T-helper 2 cell (primary cell): ENCODE results near the gene TUBGCP3.
"Not testable (repeated sequence)": the region's sequence is repeated elsewhere in the genome, so short reads cannot be mapped to it uniquely, and the experiment has no call there.

Experiments used
- DNase-seq, 5 experiments: peaks; one replicate each; pipeline versions ENCODE4 v3.0.0 to v3.0.0-alpha.2; 2012 to 2022

Gene TUBGCP3

DNA sequence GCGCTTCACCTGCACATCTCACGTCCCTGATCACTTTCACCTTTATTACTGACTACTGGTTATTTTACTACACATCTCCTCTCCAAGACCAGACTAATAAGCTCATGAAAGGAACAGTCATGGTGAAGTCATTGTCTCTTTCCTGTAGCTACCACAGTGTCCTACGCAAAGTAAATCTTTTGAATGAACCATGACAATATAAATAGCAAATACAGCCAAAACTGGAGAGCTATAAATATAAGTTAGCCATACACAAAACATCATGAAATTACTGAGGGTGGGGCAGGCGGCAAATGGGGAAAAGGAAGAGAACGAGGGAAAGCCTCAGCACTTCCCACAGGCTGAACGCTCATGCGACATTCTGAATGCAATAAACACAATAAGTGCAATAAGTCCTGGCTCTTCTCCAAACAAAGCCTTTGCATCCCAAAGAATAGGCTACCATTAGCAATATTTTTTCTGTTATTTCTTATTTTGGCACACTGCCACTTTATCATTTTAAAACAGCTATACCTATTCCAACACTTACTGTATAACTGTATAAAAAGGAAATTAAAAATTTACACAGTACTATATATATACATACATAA is 62.5 kb downstream of the TUBGCP3 start:
- DNase-seq: no peak

DNA sequence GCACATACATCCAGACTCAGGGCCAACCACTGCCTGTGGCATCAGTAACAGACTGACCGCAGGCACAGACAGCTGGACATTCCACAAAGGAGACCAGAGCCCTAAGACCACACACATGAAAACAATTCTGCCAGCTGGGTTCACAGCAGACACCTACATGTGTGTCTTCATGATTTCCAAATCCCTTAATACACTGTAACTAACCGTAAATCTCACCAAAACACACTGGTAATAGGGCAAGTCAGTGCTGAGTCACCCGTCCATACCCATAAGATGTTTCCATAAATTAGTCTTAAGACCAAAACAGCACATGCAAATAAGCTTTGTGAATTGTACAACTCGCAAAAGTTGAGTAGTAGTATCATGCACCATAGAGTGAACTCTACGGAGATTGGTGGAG is 65.4 kb downstream of the TUBGCP3 start:
- DNase-seq: no peak

DNA sequence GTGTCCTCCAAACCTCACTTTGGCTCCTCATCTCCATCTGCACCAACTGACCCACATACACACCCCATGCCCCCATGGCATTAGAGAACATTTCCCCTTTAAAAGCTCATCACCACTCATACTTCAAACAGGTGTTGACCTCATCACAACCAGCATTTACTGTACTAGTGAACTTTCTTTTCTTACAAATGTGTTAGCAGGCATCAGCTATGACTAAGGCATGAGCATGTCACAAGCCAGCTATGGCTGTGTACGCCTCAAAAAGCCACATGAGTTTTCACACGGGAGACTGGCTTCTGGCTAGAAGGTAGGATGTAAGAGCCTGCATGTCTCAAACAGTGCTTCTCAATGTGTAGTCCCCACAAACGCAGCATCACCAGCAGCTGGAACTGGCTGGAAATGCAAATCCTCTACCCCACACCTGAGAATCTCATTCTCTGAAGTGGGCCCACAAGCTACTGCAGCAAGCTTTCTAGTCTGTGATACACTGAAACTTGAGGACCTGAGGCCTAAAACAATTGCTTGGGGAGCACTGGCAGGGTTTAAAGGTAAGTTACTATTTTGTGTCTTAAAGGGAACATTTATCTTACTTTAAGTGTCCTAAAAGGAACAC is 66.8 kb downstream of the TUBGCP3 start:
- no peak for DNase-seq

DNA sequence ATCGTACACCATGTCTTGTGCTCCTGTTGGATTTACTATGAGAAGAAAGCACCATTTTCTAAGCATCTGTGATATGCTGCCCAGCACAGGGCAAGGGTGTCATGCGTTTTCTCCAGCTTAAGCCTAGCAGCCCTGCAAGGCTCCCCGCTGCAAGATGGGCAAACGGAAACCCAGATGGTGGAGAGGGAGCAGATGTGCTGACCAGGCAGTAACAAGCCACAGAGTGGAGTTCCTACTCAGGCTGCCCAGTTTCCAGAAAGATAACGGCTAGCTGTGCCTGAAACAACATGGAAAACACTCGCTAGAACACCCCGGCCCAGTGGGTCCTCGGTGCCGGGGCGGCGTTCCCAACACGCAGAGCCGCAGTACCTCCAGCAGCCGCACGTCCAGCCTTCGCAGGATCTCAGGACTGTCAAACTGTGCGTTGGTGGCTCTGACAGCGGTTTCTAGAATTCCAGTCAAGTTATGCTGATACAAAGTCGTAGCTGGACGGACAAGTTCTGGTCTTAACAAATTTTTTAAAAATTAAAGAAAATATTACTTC is 68.4 kb downstream of the TUBGCP3 start:
- DNase-seq: no peak

DNA sequence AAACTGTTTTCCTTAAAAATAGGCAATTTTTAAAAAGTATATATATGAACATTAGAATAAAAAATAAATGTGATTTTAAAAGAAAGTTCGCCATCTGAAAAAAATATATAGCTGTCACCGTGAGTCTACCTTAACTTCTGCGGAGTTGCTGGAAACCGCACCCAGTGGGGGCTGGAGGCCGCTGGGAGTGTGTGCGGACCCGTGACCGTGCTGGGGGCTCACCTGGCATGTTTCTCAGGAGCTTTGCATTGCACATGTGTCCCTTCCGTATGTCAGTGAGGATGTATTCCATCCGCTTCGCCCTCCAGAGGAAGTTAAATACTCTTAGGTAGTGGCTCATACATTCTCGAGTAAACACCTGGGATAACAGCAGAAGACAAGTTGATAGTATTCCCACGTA is 71.7 kb downstream of the TUBGCP3 start:
- DNase-seq: no peak

DNA sequence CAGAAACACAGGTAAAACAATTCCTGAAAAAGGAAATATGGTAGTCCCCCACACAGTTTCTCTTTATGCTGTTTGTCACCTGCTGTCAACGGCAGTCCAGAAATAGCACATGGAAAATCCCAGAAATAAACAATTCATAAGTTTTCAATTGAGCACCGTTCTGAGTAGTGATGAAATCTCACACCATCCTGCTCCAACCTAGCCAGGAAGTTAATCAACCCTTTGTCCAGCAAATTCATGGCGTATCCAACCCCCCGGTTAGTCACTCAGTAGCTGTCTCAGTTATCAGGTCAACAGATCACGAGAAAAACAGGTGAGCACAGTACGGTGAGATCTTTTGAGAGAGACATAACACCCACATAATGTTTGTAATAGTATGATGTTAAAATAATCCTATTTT is 74.2 kb downstream of the TUBGCP3 start:
- no peak for DNase-seq

DNA sequence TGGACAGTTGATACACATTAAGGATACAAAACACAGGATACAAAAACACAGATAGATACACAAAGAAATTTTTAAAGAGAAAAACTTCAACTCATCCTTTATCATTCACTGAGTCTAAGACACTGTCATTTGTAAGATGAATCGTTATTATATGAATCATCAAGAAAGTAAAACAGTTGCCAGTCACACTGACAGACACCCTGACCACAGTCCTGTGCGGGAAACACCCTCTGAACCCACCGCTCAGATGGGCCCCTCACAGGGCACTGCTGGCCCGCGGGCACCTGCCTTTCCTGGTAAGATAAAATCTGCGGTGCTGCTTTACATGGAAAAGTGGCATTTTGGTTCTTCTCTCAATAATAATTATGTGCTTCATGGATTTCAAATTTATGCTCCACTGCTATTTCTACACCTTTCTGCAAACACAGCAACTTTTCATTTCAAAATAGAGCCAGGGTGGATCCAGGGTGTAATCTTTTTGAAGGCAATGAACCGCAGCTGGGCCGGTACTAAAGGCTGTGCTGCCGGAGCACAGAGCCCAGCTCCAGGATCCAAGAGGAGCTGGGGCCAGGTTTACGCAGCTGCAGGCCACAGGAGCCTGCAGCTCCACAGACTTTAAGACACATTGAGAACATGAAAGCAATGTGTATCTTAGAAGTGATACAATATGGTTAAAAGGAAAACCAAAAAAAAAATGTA is 76.8 kb downstream of the TUBGCP3 start:
- DNase-seq: peak in 1 of 5 experiments; percentile 44

DNA sequence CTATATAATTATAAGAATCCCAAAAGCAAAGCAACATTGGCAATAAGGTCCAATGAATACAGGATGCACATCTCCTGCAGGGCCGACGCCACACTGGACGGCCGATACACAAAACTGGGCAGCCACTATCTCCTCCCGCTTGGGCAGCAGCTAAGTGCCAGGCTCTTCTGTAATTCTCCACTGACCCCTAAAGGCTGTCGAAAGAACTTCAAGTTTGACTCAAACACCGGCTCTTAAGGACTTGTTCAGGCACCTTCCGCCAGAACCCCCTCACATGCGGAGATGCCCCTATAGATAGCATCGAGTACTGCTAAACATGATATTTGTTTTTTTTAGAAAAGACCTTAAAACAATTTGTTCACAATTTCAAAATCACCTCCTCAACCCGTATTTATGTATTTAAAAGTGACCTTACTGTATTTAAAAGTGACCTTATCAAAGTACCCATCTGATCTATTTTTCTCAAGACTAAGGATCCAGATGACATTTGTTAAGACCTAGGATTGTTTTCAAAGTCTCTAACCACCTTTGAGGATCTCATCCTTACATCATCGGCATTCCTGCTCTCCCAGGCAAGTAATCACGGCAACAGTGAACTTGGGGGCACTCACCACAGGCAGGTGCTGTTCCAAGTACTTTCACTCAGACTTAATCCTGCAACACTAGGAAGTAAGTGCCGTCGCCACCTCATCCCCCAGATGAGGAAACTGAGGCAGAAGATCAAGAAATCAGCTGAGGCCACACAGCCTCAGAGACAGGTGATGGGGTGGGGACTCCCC is 77.8 kb downstream of the TUBGCP3 start:
- peak in 1 of 5 experiments; percentile 20 for DNase-seq

DNA sequence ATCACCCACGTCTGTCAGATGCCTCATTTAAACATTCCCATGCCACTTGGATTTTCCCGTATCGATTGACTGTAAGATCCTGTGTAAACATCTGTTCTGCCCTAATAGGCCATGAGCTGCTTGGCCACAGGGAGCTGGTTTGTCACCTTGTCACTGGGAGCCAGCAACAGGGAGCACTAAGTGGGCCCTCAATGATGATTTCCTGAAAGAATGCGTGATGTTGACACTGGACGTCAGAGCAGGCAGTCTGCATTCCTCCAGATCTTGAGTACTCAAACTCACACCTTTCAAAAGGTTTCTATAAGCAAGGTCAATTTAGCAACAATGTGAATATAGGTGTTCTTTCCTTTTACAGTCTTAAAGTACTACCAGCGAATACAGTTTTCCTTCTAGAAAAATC is 78.8 kb downstream of the TUBGCP3 start:
- DNase-seq: no peak

DNA sequence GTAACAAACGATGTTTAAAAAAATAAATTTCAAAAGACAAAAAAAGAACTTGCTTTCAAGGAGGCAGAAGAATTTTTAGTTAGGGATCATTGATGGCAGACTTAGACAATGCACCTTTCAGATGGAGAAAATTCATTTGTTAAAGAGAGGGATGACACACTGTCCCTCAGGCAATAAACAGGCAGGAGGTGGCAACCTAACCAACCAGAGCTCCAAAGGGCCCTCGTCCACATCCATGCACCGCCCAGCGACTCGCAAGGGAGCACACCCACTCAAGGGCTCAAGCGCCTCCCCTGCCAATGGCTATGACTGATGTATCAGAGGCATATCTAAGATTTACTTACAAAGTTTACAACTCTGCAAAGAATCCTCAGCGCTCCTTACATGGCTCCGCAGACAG is 81.9 kb downstream of the TUBGCP3 start:
- no peak for DNase-seq

DNA sequence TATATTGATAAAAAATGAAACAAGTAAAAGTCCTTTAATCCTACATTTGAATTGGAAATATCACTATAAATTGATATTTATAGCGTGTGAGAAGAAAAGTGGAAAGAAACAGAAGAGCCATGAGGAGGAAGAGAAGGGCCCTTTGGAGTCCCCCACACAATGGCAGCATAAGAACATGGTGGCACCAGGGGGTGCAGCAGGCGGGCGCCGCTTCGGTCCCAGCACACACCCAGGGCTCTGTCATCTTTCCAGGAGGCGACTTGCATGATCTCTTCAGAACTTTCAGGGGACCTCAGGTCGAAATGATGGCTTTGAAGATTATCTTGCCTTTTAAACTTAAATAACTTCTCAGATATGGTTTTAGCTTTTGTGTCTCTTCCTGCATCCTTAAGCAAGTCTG is 91.8 kb downstream of the TUBGCP3 start:
- DNase-seq: no peak

DNA sequence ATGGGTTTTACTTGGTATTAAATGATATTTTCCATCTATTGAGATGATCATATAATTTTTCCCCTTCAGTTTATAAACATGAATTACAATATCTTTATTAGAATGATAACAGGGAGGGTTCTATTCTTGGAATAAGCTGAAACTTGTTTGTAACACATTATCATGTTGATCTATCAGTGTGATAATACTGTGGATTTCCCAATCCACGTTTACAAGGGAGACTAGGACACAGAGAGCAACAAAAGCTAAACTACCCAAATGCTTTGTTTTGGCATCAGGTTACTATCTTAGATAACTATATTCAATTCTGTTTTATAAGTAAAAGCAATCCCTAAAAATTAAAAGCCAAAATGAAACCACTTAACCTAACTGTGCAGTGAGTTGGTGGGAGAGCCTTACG is 92.5 kb downstream of the TUBGCP3 start:
- DNase-seq: no peak

DNA sequence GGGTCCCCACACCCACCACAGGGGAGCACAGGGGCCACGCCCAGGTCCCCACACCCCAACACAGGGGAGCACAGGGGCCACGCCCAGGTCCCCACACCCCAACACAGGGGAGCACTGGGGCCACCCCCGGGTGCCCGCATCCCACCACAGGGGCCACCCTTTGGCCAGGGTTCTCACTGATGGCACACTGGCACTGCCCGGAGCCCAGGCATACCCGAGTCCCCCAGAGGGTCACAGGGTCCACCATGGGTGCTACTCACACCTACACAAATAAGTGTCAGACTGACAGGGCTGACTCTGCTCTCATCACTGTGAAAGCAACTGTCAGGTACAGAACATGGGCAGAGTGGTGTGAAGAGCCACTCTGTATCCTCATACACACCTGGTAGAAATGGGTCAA is 98.8 kb downstream of the TUBGCP3 start:
- no peak for DNase-seq

DNA sequence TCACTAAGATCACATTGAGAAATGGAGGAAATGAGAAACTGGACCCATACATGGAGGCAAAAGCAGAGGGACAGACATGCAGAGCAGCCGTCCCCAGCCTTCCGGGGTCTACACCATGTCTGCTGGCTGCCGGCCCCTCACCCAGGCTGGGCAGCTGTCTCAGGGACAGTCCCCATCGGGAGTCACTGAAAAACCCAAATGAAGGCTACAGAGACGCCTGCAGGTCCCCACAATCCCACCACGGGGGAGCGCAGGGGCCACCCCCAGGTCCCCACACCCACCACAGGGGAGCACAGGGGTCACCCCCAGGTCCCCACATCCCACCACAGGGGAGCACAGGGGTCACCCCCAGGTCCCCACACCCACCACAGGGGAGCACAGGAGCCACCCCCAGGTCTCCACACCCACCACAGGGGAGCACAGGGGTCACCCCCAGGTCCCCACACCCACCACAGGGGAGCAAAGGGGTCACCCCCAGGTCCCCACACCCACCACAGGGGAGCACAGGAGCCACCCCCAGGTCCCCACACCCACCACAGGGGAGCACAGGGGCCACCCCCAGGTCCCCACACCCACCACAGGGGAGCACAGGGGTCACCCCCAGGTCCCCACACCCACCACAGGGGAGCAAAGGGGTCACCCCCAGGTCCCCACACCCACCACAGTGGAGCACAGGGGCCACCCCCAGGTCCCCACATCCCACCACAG is 99.5 kb downstream of the TUBGCP3 start:
- DNase-seq: not testable (repeated sequence)

DNA sequence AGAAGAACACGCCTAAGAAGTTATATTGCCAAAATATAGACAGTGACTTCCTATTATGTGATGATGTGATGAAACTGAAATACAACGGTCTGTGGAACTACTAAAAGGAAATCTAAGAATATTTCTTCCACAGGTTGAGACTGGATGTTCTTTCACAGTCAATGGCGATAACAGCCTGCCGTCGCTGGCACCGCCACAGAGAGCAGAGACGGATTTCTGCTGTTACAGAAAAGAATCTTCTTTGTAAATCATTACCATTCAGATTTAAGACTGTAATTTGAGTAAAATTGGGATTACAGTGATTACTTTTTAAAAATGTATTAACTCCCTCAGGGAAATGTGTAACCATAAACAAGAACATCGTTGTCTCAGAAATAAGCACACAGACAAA is 100.8 kb downstream of the TUBGCP3 start:
- no peak for DNase-seq

DNA sequence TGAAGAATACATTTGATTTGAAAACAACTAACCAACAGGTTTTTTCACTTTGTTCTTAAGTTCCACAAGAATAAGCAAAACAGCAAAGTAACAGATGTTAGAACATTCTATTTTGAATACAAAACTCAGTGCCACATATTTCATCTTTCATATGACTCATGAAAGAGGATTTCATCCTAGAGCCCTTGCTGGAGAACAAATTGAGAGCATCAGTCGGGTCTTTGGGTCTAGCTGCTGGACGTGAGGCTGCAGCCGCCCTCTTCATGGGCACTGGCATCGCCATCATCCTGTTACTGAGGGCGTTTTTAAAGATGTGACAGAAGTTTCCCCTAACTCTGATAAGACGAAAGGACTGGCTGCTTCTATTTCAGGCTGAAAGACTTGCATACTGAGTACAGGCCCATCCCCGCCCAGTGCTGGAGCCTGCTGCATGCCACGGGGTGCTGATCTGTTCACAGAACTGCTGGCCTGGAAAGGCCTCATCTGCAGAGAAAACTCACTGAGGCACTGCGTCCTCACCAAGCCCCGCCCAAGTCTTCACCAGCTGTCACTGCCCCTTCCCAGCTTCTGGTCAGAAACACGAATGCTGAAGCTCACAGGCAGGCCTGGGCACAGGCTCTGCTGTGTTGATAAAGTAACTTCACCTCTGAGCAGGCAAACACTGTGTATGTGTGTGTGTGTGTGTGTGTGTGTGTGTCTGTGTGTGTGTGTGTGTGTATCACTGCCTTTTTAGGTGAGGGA is 101.4 kb downstream of the TUBGCP3 start:
- no peak for DNase-seq

DNA sequence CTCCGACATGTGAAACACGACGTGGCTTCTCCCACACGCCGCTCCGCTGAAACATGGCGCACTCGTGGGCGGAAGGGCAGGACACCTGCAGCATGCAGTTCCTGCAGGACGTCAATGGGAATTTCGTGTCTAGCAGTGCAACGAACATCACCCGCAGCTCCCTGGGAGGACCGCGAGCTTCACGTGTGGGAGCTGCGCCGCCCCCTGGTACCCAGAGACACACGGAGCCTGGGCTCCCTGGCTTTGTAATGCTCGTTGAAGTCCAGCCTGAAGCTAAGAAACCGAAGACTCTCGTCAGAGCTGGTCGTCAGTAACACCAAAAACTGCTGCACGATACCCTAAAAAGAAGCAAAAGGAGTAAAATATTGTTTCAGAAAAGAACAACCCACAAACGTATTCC is 102.1 kb downstream of the TUBGCP3 start:
- not testable (repeated sequence) for DNase-seq

DNA sequence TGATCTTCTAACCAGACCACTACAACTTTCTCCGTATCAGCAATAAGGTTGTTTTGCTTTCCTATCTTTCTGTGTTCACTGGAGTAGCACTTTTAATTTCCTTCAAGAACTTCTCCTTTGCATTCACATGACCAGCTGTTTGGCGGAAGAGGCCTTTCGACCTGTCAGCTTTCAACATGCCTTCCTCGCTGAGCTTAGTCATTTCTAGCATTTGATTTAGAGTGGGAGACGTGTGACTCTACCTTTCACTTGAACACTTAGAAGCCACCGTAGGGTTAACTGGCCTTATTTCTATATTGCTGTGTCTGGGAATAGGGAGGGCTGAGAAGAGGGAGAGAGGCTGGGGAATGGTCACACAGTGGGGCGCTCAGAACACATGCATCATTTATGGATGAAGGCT is 104.7 kb downstream of the TUBGCP3 start:
- DNase-seq: no peak

DNA sequence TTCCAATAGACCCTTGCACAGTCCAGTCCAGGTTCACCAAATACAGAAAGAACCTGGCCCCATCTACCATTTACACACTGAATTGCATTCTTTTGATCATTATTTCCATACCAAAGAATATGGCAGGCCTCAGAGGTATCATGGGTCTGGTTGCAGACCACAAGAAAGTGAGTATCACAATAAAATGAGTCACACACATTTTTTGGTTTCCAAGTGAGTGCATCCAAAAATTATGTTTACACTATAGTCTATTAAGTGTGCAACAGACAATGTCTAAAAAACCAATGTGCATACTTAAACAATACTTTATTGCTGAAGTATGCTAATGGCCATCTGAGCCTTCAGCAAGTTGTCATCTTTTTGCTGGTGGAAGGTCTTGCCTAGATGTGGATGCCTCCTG is 106.5 kb downstream of the TUBGCP3 start:
- DNase-seq: no peak

DNA sequence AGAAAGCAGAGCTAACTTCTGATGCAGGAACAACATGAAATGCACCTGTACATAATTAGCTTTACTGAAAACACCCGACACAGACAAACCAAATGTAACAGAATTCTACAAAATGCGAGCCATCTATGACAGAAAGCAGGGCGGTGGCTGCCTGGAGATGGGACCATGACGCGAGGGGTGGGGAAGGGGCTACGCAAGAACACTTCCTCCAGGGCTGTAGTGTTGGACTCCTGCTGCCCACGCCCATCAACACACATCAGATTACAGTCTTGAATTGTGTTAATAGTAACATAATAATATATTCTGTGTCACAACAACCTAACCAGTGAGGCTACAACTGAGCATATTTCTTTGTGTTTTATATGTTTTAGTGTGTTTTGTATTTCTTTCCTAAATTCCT is 108.6 kb downstream of the TUBGCP3 start:
- no peak for DNase-seq

DNA sequence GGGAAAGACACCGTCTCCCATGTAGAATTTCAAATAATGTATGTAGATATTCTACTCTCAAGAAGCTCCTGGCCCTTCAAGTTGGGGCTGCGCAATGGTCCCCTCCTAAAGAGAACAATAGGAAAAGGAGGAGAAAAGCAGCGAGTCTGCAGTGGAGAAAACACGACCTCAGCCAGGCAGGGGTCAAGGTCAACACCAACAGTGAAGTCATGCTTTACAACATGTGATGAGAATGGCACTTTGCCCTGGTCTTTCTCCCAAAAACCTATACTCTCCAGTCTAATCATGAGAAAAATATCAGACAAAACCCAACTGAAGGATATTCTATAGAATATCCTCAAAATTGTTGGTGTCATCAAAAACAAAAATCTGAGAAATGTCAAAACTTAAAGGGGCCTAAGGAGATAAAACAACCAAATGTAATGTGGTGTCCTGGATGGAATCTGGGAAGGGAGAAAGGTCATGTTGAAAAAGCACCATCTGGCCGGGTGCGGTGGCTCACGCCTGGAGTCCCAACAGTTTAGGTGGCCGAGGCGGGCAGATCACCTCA is 110.8 kb downstream of the TUBGCP3 start:
- no peak for DNase-seq

DNA sequence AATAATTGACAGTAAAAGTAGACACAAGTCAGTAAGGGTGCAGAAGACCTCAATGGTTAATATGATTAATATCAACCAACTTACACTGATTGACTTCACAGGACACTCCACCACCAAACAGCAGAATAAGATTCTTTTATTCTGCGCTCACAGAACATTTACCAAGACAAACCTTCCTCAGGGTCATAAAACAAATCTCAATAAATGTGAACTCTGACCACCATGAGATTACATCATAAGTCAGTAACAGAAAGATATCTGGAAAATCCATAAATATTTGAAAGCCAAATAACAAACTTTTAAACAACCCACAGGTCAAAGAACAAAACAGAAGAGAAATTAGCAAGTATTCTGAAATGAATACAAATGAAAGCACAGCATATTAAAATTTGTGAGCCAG is 112.1 kb downstream of the TUBGCP3 start:
- no peak for DNase-seq
